Hepatocyte (in vitro differentiated cells): Measurements from ENCODE around the gene EPB41L4B.

ENCODE experiments used
- EZH2phosphoT487 ChIP-seq: fragments of 200-600 bp; sonication (generic); IDR thresholded peaks from one replicate; pipeline ENCODE4 v1.6.1; 2018; ENCODE audit warnings: antibody characterized with exemption, mild to moderate bottlenecking, low read depth, moderate library complexity; ENCODE audit not compliant: unreplicated experiment, severe bottlenecking
- TF ChIP-seq, protein P1 (sequence below): fragments of 200-600 bp; sonication (generic); IDR thresholded peaks from 2 replicates; pipeline ENCODE4 v1.5.1; 2016; ENCODE audit warnings: antibody characterized with exemption, mild to moderate bottlenecking; ENCODE audit not compliant: poor library complexity

- TF ChIP-seq, protein P1, sequence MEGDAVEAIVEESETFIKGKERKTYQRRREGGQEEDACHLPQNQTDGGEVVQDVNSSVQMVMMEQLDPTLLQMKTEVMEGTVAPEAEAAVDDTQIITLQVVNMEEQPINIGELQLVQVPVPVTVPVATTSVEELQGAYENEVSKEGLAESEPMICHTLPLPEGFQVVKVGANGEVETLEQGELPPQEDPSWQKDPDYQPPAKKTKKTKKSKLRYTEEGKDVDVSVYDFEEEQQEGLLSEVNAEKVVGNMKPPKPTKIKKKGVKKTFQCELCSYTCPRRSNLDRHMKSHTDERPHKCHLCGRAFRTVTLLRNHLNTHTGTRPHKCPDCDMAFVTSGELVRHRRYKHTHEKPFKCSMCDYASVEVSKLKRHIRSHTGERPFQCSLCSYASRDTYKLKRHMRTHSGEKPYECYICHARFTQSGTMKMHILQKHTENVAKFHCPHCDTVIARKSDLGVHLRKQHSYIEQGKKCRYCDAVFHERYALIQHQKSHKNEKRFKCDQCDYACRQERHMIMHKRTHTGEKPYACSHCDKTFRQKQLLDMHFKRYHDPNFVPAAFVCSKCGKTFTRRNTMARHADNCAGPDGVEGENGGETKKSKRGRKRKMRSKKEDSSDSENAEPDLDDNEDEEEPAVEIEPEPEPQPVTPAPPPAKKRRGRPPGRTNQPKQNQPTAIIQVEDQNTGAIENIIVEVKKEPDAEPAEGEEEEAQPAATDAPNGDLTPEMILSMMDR, result no peak
- no peak for TF ChIP-seq EZH2phosphoT487
Observed at GRCh38 chr9:109213285-109214121, 107.4 kb downstream of the EPB41L4B start.
